ENCODE results near the gene BNIP1. TPM values are rescaled to one million over a fixed set of nuclear protein-coding genes. Genes with fewer than 3 reads are reported as not detected.

BNIP1 gene
- total RNA-seq, 1 donor from 2014 or later = 8.1 TPM

GRCh38 chr5:173202266-173202875, 58.0 kb downstream of the BNIP1 start:
- ATAC-seq (no peak), DNase-seq (no peak)
- intact Hi-C loops (cut with micrococcal nuclease) = no loop called here

- DNase-seq (no peak), ATAC-seq (no peak)
- intact Hi-C loops (cut with micrococcal nuclease) = no loop called here
Measured at GRCh38 chr5:173204185-173204979, 60.1 kb downstream of the BNIP1 start.

DNA sequence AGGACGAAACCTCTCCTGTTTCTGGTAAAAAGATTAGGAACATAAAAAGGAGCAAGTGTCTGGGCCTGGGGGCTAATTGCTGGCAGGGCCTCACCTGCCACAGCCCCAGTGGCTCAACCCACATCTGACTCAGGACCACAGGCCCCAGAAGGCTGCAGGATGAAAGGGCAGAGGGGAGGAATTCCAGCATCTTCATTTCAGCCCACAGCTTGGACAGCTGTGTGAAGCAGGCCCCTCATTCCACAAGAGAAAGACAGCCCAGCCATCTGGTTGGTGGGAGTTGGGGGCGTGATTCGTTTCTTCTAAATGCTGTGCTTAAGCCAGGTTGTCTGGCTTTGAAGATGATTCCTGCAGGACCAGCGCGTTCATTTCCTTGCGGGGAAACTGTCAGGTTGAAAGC, 61.6 kb downstream of the BNIP1 start:
- ATAC-seq (no peak), DNase-seq (no peak)
- intact Hi-C loops (cut with micrococcal nuclease) = no loop called here

- intact Hi-C loops (cut with micrococcal nuclease) = no loop called here
- no peak for DNase-seq
Measured at GRCh38 chr5:173208296-173208695, 64.0 kb downstream of the BNIP1 start.

DNA sequence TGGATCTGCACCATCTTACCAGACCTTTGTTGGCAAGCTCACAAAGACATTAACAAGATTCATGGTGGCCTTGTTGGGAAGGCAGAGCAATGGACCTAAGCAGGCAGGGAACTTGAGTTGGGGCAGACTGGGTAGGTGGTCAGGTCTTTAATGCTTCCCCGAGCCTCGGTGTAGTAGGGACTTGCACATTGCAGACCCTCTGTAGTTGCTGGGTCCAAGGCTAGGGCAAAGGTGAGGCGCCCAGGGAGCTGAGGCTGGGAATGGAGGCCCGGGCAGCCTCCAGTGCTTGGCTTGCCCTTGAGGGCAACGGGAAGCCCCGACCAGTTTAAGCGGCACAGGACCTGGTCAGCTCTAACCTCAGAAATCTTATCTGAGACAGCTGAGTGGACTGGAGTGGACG, 66.5 kb downstream of the BNIP1 start:
- DNase-seq (no peak), ATAC-seq (no peak)
- intact Hi-C loops (cut with micrococcal nuclease) = no loop called here

More at GRCh38 chr5:173208296-173208695, 64.0 kb downstream of the BNIP1 start:
- no peak for ATAC-seq

GRCh38 chr5:173211284-173211683, 67.0 kb downstream of the BNIP1 start:
- DNase-seq (no peak), ATAC-seq (no peak)
- intact Hi-C loops (cut with micrococcal nuclease) = no loop called here

DNA sequence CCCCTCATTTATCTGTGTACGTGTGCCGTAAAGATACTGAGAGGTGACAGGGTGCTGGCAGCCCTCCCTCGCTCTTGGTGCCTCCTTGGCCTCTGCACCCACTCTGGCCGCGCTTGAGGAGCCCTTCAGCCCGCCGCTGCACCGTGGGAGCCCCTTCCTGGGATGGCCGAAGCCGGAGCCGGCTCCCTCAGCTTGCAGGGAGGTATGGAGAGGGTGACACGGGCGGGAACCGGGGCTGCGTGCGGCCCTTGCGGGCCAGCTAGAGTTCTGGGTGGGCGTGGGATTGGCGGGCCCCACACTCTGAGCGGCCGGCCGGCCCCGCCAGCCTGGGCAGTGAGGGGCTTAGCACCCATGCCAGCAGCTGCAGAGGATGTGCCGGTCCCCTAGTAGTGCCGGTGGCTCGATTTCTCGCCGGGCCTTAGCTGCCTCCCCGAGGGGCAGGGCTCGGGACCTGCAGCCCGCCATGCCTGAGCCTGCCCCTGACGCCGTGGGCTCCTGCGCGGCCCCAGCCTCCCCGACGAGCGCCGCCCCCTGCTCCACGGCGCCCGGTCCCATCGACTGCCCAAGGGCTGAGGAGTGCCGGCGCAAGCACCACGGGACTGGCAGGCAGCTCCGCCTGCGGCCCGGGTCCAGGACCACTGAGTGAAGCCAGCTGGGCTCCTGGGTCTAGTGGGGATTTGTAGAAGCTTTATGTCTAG, 69.1 kb downstream of the BNIP1 start:
- intact Hi-C loops (cut with micrococcal nuclease) = no loop called here
- DNase-seq (no peak), ATAC-seq (no peak)

Other genes with a start within 250 kb of the BNIP1 start
- 22.3 TPM for gene RPL26L1, start 185.1 kb upstream of the BNIP1 start, total RNA-seq
- 153 TPM for gene ATP6V0E1, start 160.8 kb upstream of the BNIP1 start, total RNA-seq
- gene CREBRF, start 88.2 kb upstream of the BNIP1 start, total RNA-seq = 28.3 TPM
- 285 TPM for gene NKX2-5, start 90.7 kb downstream of the BNIP1 start, total RNA-seq
- 6.8 TPM for gene STC2, start 183.9 kb downstream of the BNIP1 start, total RNA-seq